T-helper 17 cell (primary cell): ENCODE results near the gene UNC119B. TPM values are rescaled to one million over a fixed set of nuclear protein-coding genes. Genes with fewer than 3 reads are reported as not detected.

Source experiments
- ATAC-seq: fragments of 150-1000 bp; cut with Tn5 transposase; 2 replicates; pipeline ENCODE4 v1.10.0; 2021; ENCODE audit warnings: mild to moderate bottlenecking, moderate library complexity
- DNase-seq, 3 donors: peaks; one replicate each; pipeline versions ENCODE4 v3.0.0 to v3.0.0-alpha.2; 2020 to 2021
- H3K9me3 ChIP-seq: one replicate; pipeline ENCODE4 v1.7.0; 2013; ENCODE audit warnings: low read length, mild to moderate bottlenecking; ENCODE audit not compliant: control insufficient read depth, poor library complexity, severe bottlenecking
- H3K27ac Mint-ChIP-seq: one replicate; pipeline ENCODE4 v1.8.0; 2022; ENCODE audit warnings: mild to moderate bottlenecking, moderate library complexity, mixed read lengths
- H3K27me3 Mint-ChIP-seq: one replicate; pipeline ENCODE4 v1.8.0; 2022; ENCODE audit warnings: mixed read lengths
- H3K36me3 Mint-ChIP-seq: one replicate; pipeline ENCODE4 v1.8.0; 2022; ENCODE audit warnings: low read depth, mixed read lengths
- H3K4me1 Mint-ChIP-seq: one replicate; pipeline ENCODE4 v1.8.0; 2022; ENCODE audit warnings: mild to moderate bottlenecking, mixed read lengths
- H3K4me3 Mint-ChIP-seq: one replicate; pipeline ENCODE4 v1.8.0; 2022; ENCODE audit warnings: mild to moderate bottlenecking, moderate library complexity, mixed read lengths
- total RNA-seq, 4 donors: library from RNA in 2 of 4; stranded (reverse) in 2 of 4; gene quantifications; one replicate each; pipeline ENCODE4 v1.2.3 and lab custom pipeline; 2022 to 2026

Gene UNC119B
- total RNA-seq, 2 donors from 2014 or later: 15.2 to 16.2 TPM

GRCh38 chr12:120741476-120742421 lies 31.5 kb downstream of the UNC119B start:
- H3K9me3 ChIP-seq: no peaks in the 10 kb centered on the region
- no peak for ATAC-seq
- Mint-ChIP-seq H3K4me1 (no peaks in the 10 kb centered on the region), H3K36me3 (no peaks in the 10 kb centered on the region), H3K27ac (no peak overlapping the region), H3K4me3 (no peak overlapping the region), H3K27me3 (no peaks in the 10 kb centered on the region)
- DNase-seq: no peak

GRCh38 chr12:120744922-120745493 lies 34.8 kb downstream of the UNC119B start:
- H3K4me1 Mint-ChIP-seq: peaks cover 4% of the 10 kb centered on the region
- ATAC-seq: no peak

GRCh38 chr12:120748242-120748641 lies 38.0 kb downstream of the UNC119B start:
- ATAC-seq: no peak
- no peak for DNase-seq
- no peaks in the 10 kb centered on the region for H3K36me3 Mint-ChIP-seq
- no peaks in the 10 kb centered on the region for H3K27me3 Mint-ChIP-seq
- H3K4me1 Mint-ChIP-seq: peaks cover 4% of the 10 kb centered on the region
- no peak overlapping the region for H3K27ac Mint-ChIP-seq
- no peaks in the 10 kb centered on the region for H3K9me3 ChIP-seq
- no peak overlapping the region for H3K4me3 Mint-ChIP-seq

More at GRCh38 chr12:120744922-120745493, 34.8 kb downstream of the UNC119B start:
- H3K36me3 Mint-ChIP-seq: no peaks in the 10 kb centered on the region
- H3K27ac Mint-ChIP-seq: no peak overlapping the region
- no peak overlapping the region for H3K4me3 Mint-ChIP-seq
- no peak for DNase-seq
- no peaks in the 10 kb centered on the region for H3K27me3 Mint-ChIP-seq
- no peaks in the 10 kb centered on the region for H3K9me3 ChIP-seq

GRCh38 chr12:120749256-120749655 lies 39.0 kb downstream of the UNC119B start:
- ATAC-seq: no peak
- DNase-seq: no peak
- no peaks in the 10 kb centered on the region for H3K27me3 Mint-ChIP-seq

GRCh38 chr12:120750806-120751205 lies 40.5 kb downstream of the UNC119B start:
- no peaks in the 10 kb centered on the region for H3K27me3 Mint-ChIP-seq
- DNase-seq: no peak
- H3K4me3 Mint-ChIP-seq: no peak overlapping the region
- no peaks in the 10 kb centered on the region for H3K36me3 Mint-ChIP-seq
- no peak overlapping the region for H3K27ac Mint-ChIP-seq
- no peak for ATAC-seq
- no peaks in the 10 kb centered on the region for H3K9me3 ChIP-seq
- H3K4me1 Mint-ChIP-seq: peaks cover 4% of the 10 kb centered on the region

More at GRCh38 chr12:120749256-120749655, 39.0 kb downstream of the UNC119B start:
- no peaks in the 10 kb centered on the region for H3K36me3 Mint-ChIP-seq
- H3K4me1 Mint-ChIP-seq: peaks cover 4% of the 10 kb centered on the region
- H3K4me3 Mint-ChIP-seq: no peak overlapping the region
- no peak overlapping the region for H3K27ac Mint-ChIP-seq
- no peaks in the 10 kb centered on the region for H3K9me3 ChIP-seq

GRCh38 chr12:120751389-120751788 lies 41.1 kb downstream of the UNC119B start:
- ATAC-seq (no peak), DNase-seq (no peak)
- H3K36me3 Mint-ChIP-seq: no peaks in the 10 kb centered on the region
- no peak overlapping the region for H3K4me3 Mint-ChIP-seq
- peaks cover 4% of the 10 kb centered on the region for H3K4me1 Mint-ChIP-seq
- no peaks in the 10 kb centered on the region for H3K27me3 Mint-ChIP-seq
- H3K9me3 ChIP-seq: no peaks in the 10 kb centered on the region
- H3K27ac Mint-ChIP-seq: peak overlapping the region; percentile 19

- Mint-ChIP-seq H3K4me3 (no peak overlapping the region), H3K27ac (no peak overlapping the region), H3K36me3 (no peaks in the 10 kb centered on the region), H3K27me3 (no peaks in the 10 kb centered on the region), H3K4me1 (peaks cover 7% of the 10 kb centered on the region)
- ATAC-seq (no peak), DNase-seq (no peak)
- H3K9me3 ChIP-seq: no peaks in the 10 kb centered on the region
Observed at GRCh38 chr12:120754792-120755191, 44.5 kb downstream of the UNC119B start.

GRCh38 chr12:120755269-120755668 lies 45.0 kb downstream of the UNC119B start:
- DNase-seq (no peak), ATAC-seq (no peak)
- H3K27ac Mint-ChIP-seq: no peak overlapping the region
- peaks cover 7% of the 10 kb centered on the region for H3K4me1 Mint-ChIP-seq
- H3K27me3 Mint-ChIP-seq: no peaks in the 10 kb centered on the region
- no peaks in the 10 kb centered on the region for H3K36me3 Mint-ChIP-seq
- no peaks in the 10 kb centered on the region for H3K9me3 ChIP-seq
- no peak overlapping the region for H3K4me3 Mint-ChIP-seq

GRCh38 chr12:120757226-120757742 lies 47.0 kb downstream of the UNC119B start:
- H3K27ac Mint-ChIP-seq: no peak overlapping the region
- H3K27me3 Mint-ChIP-seq: no peaks in the 10 kb centered on the region
- no peak for DNase-seq
- H3K4me3 Mint-ChIP-seq: no peak overlapping the region
- peaks cover 10% of the 10 kb centered on the region for H3K4me1 Mint-ChIP-seq
- no peak for ATAC-seq
- H3K9me3 ChIP-seq: no peaks in the 10 kb centered on the region
- H3K36me3 Mint-ChIP-seq: peaks cover 5% of the 10 kb centered on the region

GRCh38 chr12:120757949-120758348 lies 47.7 kb downstream of the UNC119B start:
- no peak overlapping the region for H3K27ac Mint-ChIP-seq
- no peak overlapping the region for H3K4me3 Mint-ChIP-seq
- no peaks in the 10 kb centered on the region for H3K9me3 ChIP-seq
- ATAC-seq (no peak), DNase-seq (no peak)
- H3K27me3 Mint-ChIP-seq: no peaks in the 10 kb centered on the region
- H3K36me3 Mint-ChIP-seq: peaks cover 5% of the 10 kb centered on the region
- peaks cover 10% of the 10 kb centered on the region for H3K4me1 Mint-ChIP-seq

GRCh38 chr12:120758798-120759590 lies 48.7 kb downstream of the UNC119B start:
- H3K4me1 Mint-ChIP-seq: peaks cover 10% of the 10 kb centered on the region
- no peaks in the 10 kb centered on the region for H3K27me3 Mint-ChIP-seq
- ATAC-seq (no peak), DNase-seq (no peak)
- H3K36me3 Mint-ChIP-seq: peaks cover 5% of the 10 kb centered on the region
- H3K4me3 Mint-ChIP-seq: no peak overlapping the region
- H3K27ac Mint-ChIP-seq: no peak overlapping the region
- H3K9me3 ChIP-seq: no peaks in the 10 kb centered on the region

GRCh38 chr12:120759591-120760348 lies 49.5 kb downstream of the UNC119B start:
- peaks cover 10% of the 10 kb centered on the region for H3K4me1 Mint-ChIP-seq
- DNase-seq: no peak
- peak overlapping the region; percentile 83 for H3K27ac Mint-ChIP-seq
- no peak for ATAC-seq
- no peaks in the 10 kb centered on the region for H3K27me3 Mint-ChIP-seq
- peak overlapping the region; percentile 61 for H3K4me3 Mint-ChIP-seq
- H3K9me3 ChIP-seq: no peaks in the 10 kb centered on the region
- H3K36me3 Mint-ChIP-seq: peaks cover 5% of the 10 kb centered on the region
